ENCODE measurements around the gene FANCI. TPM values are rescaled to one million over a fixed set of nuclear protein-coding genes. Genes with fewer than 3 reads are reported as not detected.

Gene FANCI
- total and polyA plus RNA-seq, 2 of the 4 experiments (the other 2 are of a cell fraction), result 13.2 to 34.2 TPM

DNA sequence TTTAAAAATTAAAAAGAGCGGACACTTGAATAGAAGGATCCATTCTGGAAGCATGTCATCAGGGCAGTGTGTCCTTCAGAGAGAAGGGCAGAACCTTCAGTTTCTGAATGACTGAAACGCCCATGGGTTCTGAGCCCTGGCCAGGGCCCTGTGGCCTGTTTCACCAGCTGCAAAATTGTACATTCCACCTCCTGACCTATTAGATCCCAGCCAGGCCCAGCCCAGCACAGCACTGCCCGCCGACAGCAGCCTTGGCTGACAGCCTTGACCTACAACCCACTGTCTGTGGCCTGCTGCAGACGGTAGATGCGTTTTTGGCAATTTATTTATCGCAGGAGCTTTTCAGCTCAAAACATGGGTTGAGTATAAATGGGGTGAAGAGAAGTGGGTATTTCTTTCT lies 96.8 kb downstream of the FANCI start:
- BruUV-seq (replicated peaks), result no TSS peak
- Histone ChIP-seq H3K9ac (ENCODE audit: low read depth, low read length) (no peak overlapping the region), H3K27me3 (ENCODE audit: control insufficient read depth, insufficient read depth, low read length) (peaks cover 32% of the 10 kb centered on the region), H2BK120ac (ENCODE audit: low read depth, low read length) (no peak overlapping the region), H2BK15ac (ENCODE audit: low read depth, low read length) (no peak overlapping the region), H3K36me3 (ENCODE audit: control insufficient read depth, insufficient read depth, low read length) (no peaks in the 10 kb centered on the region), H3K4me3 (ENCODE audit: insufficient read depth, low read depth, low read length) (no peak overlapping the region), H2AK9ac (replicated peaks; ENCODE audit: low read depth, low read length, poor library complexity) (no peak overlapping the region), H4K5ac (ENCODE audit: low read depth, low read length) (no peak overlapping the region), H4K91ac (ENCODE audit: insufficient read depth, low read depth, low read length) (no peak overlapping the region), H3K79me1 (ENCODE audit: low read depth in 1 of 2, low read length in 2 of 2) (no peaks in the 10 kb centered on the region), H3K27ac (ENCODE audit: insufficient read depth, low read length) (no peak overlapping the region), H3K14ac (replicated peaks; ENCODE audit: low read depth, low read length) (no peak overlapping the region), H3K9me3 (ENCODE audit: control insufficient read depth, insufficient read depth, low read length) (no peaks in the 10 kb centered on the region), H4K20me1 (ENCODE audit: insufficient read depth, low read length) (no peaks in the 10 kb centered on the region), H2BK5ac (ENCODE audit: low read depth, low read length, poor library complexity, severe bottlenecking) (no peak overlapping the region), H3K56ac (ENCODE audit: extremely low read depth, insufficient read depth, low read length) (no peak overlapping the region), H3K4me1 (ENCODE audit: control insufficient read depth, insufficient read depth, low read length) (no peaks in the 10 kb centered on the region), H3K18ac (ENCODE audit: low read depth, low read length) (no peak overlapping the region), H3K9me1 (ENCODE audit: insufficient read depth, low read length) (no peaks in the 10 kb centered on the region), H2AFZ (replicated peaks; ENCODE audit: low read length, poor library complexity) (no peak overlapping the region), H2AK5ac (ENCODE audit: low read depth, low read length) (no peak overlapping the region), H3K4me2 (ENCODE audit: low read depth, low read length) (no peak overlapping the region), H3K4ac (ENCODE audit: low read depth, low read length) (no peak overlapping the region), H2BK20ac (ENCODE audit: low read depth, low read length) (no peak overlapping the region), H4K8ac (ENCODE audit: low read depth in 2 of 2, low read length in 2 of 2) (no peak overlapping the region), H3K23ac (ENCODE audit: low read depth, low read length) (no peak overlapping the region)
- ChIA-PET CTCF (no interaction called here), POLR2A (ENCODE audit: unreplicated experiment) (no interaction called here)
- in situ Hi-C loops (cut with MboI; ENCODE audit: low sequenced_read_pairs) (no loop called here), intact Hi-C loops (cut with micrococcal nuclease) (no loop called here), dilution Hi-C loops (cut with HindIII; ENCODE audit: low sequenced_read_pairs, unreplicated experiment) (no loop called here)
- DNase-seq, result no peak
- TF ChIP-seq CTCF (conservative IDR thresholded peaks at IDR 0.05; ENCODE audit: low read depth, low read length), result no peak
- TF ChIP-seq ELK1 (IDR thresholded peaks at IDR 0.05; ENCODE audit: borderline replicate concordance, low read depth, low read length), result no peak
- TF ChIP-seq RAD21 (IDR thresholded peaks at IDR 0.05; ENCODE audit: low read length), result no peak
- TF ChIP-seq MAFK (IDR thresholded peaks at IDR 0.05; ENCODE audit: low read depth, low read length), result no peak
- TF ChIP-seq RFX5 (IDR thresholded peaks at IDR 0.05; ENCODE audit: low read depth, low read length), result no peak
- TF ChIP-seq SMC3 (IDR thresholded peaks at IDR 0.05; ENCODE audit: low read depth, low read length), result no peak
- TF ChIP-seq NFE2L2 (IDR thresholded peaks at IDR 0.05; ENCODE audit: low read depth, low read length), result no peak
- no peak for TF ChIP-seq CEBPB (IDR thresholded peaks at IDR 0.05; ENCODE audit: low read depth, low read length)
- no peak for TF ChIP-seq USF2 (IDR thresholded peaks at IDR 0.05; ENCODE audit: low read depth, low read length)
- no peak for TF ChIP-seq BHLHE40 (IDR thresholded peaks at IDR 0.05; ENCODE audit: low read depth, low read length)
- TF ChIP-seq MAZ (IDR thresholded peaks at IDR 0.05; ENCODE audit: borderline replicate concordance, low read depth, low read length), result no peak
- no peak for TF ChIP-seq POLR2A (IDR thresholded peaks at IDR 0.05; ENCODE audit: low read depth, low read length)
- no peak for TF ChIP-seq CHD1 (IDR thresholded peaks at IDR 0.05; ENCODE audit: low read depth, low read length)
- TF ChIP-seq RCOR1 (IDR thresholded peaks at IDR 0.05; ENCODE audit: insufficient replicate concordance, low read length), result no peak
- no peak for TF ChIP-seq FOS (IDR thresholded peaks at IDR 0.05; ENCODE audit: low read depth, low read length)
- TF ChIP-seq MXI1 (IDR thresholded peaks at IDR 0.05; ENCODE audit: borderline replicate concordance, low read depth, low read length), result no peak
- no peak for ATAC-seq (ENCODE audit: low read depth)
- WGBS, 2 experiments (ENCODE audit: extremely low coverage in 2 of 2, insufficient read length in 1 of 2), result no CpG with 5 or more reads among the region's 7 CpGs
